ENCODE measurements around the gene ZNF439. TPM values are rescaled to one million over a fixed set of nuclear protein-coding genes. Genes with fewer than 3 reads are reported as not detected.
"Not testable (repeated sequence)": the region's sequence is repeated elsewhere in the genome, so short reads cannot be mapped to it uniquely, and the experiment has no call there.

The ZNF439 gene
- total RNA-seq, 1 experiment from 2014 or later = 0.83 TPM

GRCh38 chr19:11905928-11906327 lies 57.4 kb downstream of the ZNF439 start:
- ChIA-PET CTCF (no interaction called here), POLR2A (ENCODE audit: unreplicated experiment) (no interaction called here)
- intact Hi-C loops (cut with micrococcal nuclease; ENCODE audit: unreplicated experiment) = no loop called here
- no peaks in the 10 kb centered on the region for H3K4me1 ChIP-seq (replicated peaks; ENCODE audit: insufficient read depth)
- H3K9me2 ChIP-seq (ENCODE audit: insufficient read depth) = no peaks in the 10 kb centered on the region
- H3K9me3 ChIP-seq (ENCODE audit: insufficient read depth, low read depth) = peaks cover 34% of the 10 kb centered on the region
- no peak overlapping the region for H3K4me3 ChIP-seq
- no TSS peak for BruUV-seq (replicated peaks)
- H3K79me2 ChIP-seq (ENCODE audit: low read depth) = no peaks in the 10 kb centered on the region
- no peaks in the 10 kb centered on the region for H4K20me1 ChIP-seq (ENCODE audit: insufficient read depth)
- no peaks in the 10 kb centered on the region for H3F3A ChIP-seq (ENCODE audit: insufficient read depth, low read depth)
- TF ChIP-seq EZH2 (IDR thresholded peaks at IDR 0.05; ENCODE audit: low read depth) (no peak), CTCF (conservative IDR thresholded peaks at IDR 0.05) (no peak)
- H3K27me3 ChIP-seq (ENCODE audit: insufficient read depth, low read depth) = peaks cover 4% of the 10 kb centered on the region; the same call in 1 of the 2 replicates
- no peak overlapping the region for H2AFZ ChIP-seq
- no peaks in the 10 kb centered on the region for H3K36me3 ChIP-seq (ENCODE audit: low read depth)
- H3K4me2 ChIP-seq = no peak overlapping the region
- H3K27ac ChIP-seq = no peak overlapping the region
- DNase-seq = no peak

- DNase-seq; POLR2A ChIA-PET (ENCODE audit: unreplicated experiment): not testable (repeated sequence)
Observed at GRCh38 chr19:11911937-11912336, 63.4 kb downstream of the ZNF439 start.

GRCh38 chr19:11914417-11915051 lies 66.0 kb downstream of the ZNF439 start:
- H3F3A ChIP-seq (ENCODE audit: insufficient read depth, low read depth); H3K4me2 ChIP-seq; BruUV-seq (replicated peaks); H4K20me1 ChIP-seq (ENCODE audit: insufficient read depth); H3K4me3 ChIP-seq; H3K4me1 ChIP-seq (replicated peaks; ENCODE audit: insufficient read depth); intact Hi-C loops (cut with micrococcal nuclease; ENCODE audit: unreplicated experiment); H3K79me2 ChIP-seq (ENCODE audit: low read depth); H3K9me3 ChIP-seq (ENCODE audit: insufficient read depth, low read depth); H3K9me2 ChIP-seq (ENCODE audit: insufficient read depth); H3K36me3 ChIP-seq (ENCODE audit: low read depth); DNase-seq; POLR2A ChIA-PET (ENCODE audit: unreplicated experiment); H2AFZ ChIP-seq; H3K27ac ChIP-seq; H3K27me3 ChIP-seq (ENCODE audit: insufficient read depth, low read depth): not testable (repeated sequence)
- CTCF ChIA-PET = interaction anchor here (0.7 kb wide), 1 partner anchor 80 kb away, joined by 13 read pairs; no protein-coding TSS in a partner anchor

More at GRCh38 chr19:11911937-11912336, 63.4 kb downstream of the ZNF439 start:
- H4K20me1 ChIP-seq (ENCODE audit: insufficient read depth); H3K36me3 ChIP-seq (ENCODE audit: low read depth); BruUV-seq (replicated peaks); H3K27ac ChIP-seq; CTCF ChIA-PET; H3K4me2 ChIP-seq; H3K27me3 ChIP-seq (ENCODE audit: insufficient read depth, low read depth); H3F3A ChIP-seq (ENCODE audit: insufficient read depth, low read depth); H3K4me1 ChIP-seq (replicated peaks; ENCODE audit: insufficient read depth); H2AFZ ChIP-seq; H3K4me3 ChIP-seq; intact Hi-C loops (cut with micrococcal nuclease; ENCODE audit: unreplicated experiment); H3K9me2 ChIP-seq (ENCODE audit: insufficient read depth); H3K79me2 ChIP-seq (ENCODE audit: low read depth): not testable (repeated sequence)
- H3K9me3 ChIP-seq (ENCODE audit: insufficient read depth, low read depth) = peaks cover 12% of the 10 kb centered on the region; the same call in 1 of the 2 replicates

Other genes starting within 250 kb of the ZNF439 start
- gene ZNF823, start 109.8 kb upstream of the ZNF439 start, total RNA-seq (2021) = 6.7 and 7.4 TPM in 2 replicates
- 1.6 and 1.7 TPM in 2 replicates for gene ZNF441, start 81.7 kb upstream of the ZNF439 start, total RNA-seq (2021)
- gene ZNF491, start 50.2 kb upstream of the ZNF439 start, total RNA-seq (2021) = not detected in 2 replicates
- 12.5 and 13.1 TPM in 2 replicates for gene ZNF440, start 34.5 kb upstream of the ZNF439 start, total RNA-seq (2021)
- gene ZNF69, start 39.1 kb downstream of the ZNF439 start, total RNA-seq (2021) = 3.3 and 4.4 TPM in 2 replicates
- 7.6 and 7.8 TPM in 2 replicates for gene ZNF700, start 76.4 kb downstream of the ZNF439 start, total RNA-seq (2021)
- gene ZNF763, start 116.3 kb downstream of the ZNF439 start, total RNA-seq (2021) = 0.55 and 0.83 TPM in 2 replicates
- 2.6 and 3.1 TPM in 2 replicates for gene ZNF433, start 187.0 kb downstream of the ZNF439 start, total RNA-seq (2021)
- 0.33 and 0.46 TPM in 2 replicates for gene ZNF878, start 204.2 kb downstream of the ZNF439 start, total RNA-seq (2021)
- gene ZNF844, start 216.0 kb downstream of the ZNF439 start, total RNA-seq (2021) = 4.9 and 6.6 TPM in 2 replicates

Data from PC-9 (cell line).